ENCODE data around the gene RHOF. TPM values are rescaled to one million over a fixed set of nuclear protein-coding genes. Genes with fewer than 3 reads are reported as not detected.

The RHOF gene
- total RNA-seq, 1 experiment from 2014 or later = 116 TPM

- H3K27me3 ChIP-seq (ENCODE audit: insufficient read depth, low read length) = no peaks in the 10 kb centered on the region
- H3K36me3 ChIP-seq (ENCODE audit: control insufficient read depth in 1 of 2, insufficient read depth in 2 of 2, low read length in 2 of 2) = peaks cover 20 to 35% of the 10 kb centered on the region in 2 experiments; a peak in 3 of 4 replicates
- H2AFZ ChIP-seq (ENCODE audit: low read depth, low read length, poor library complexity, severe bottlenecking) = no peak overlapping the region
- H3K4me3 ChIP-seq (replicated peaks in 1 of 2; ENCODE audit: low read depth in 1 of 2, low read length in 2 of 2) = peak overlapping the region in 1 of 2 experiments; percentile 55; a peak in 1 of 4 replicates
- H3K9ac ChIP-seq (ENCODE audit: low read length) = 0 out of 2 replicates have a peak overlapping the region, but pooled peaks have one; percentile 51
- ATAC-seq (no peak), DNase-seq (ENCODE audit: low read depth, low spot score) (no peak)
- intact Hi-C loops (cut with micrococcal nuclease) = no loop called here
- H3K79me2 ChIP-seq (ENCODE audit: insufficient read depth, low read length) = peaks cover 86% of the 10 kb centered on the region
- peaks cover 10 to 35% of the 10 kb centered on the region in 2 experiments for H3K4me1 ChIP-seq (ENCODE audit: control insufficient read depth in 1 of 2, insufficient read depth in 2 of 2, low read length in 2 of 2)
- RAD21 ChIA-PET (ENCODE audit: low non-redundant PET in 1 of 2, low total read pairs in 2 of 2, uncharacterized antibody in 2 of 2, unreplicated experiment in 2 of 2) = interaction anchor here in 1 of 2 experiments (0.9 to 1.7 kb wide), 2 partner anchors 16 to 26 kb away, joined by 3 to 26 read pairs; no protein-coding TSS in a partner anchor
- no TSS peak for BruUV-seq (replicated peaks)
- H3K9me2 ChIP-seq (ENCODE audit: insufficient read depth) = no peaks in the 10 kb centered on the region
- H4K20me1 ChIP-seq (ENCODE audit: insufficient read depth) = no peaks in the 10 kb centered on the region
- CTCF ChIA-PET = interaction anchor here (0.6 to 3.3 kb wide), 5 partner anchors 9 to 495 kb away, joined by 3 to 149 read pairs (median 4); partner anchors contain the start of genes RHOF and SETD1B
- H3K9me3 ChIP-seq (ENCODE audit: control insufficient read depth in 1 of 2, insufficient read depth in 1 of 2, low read depth in 1 of 2, low read length in 2 of 2) = no peaks in the 10 kb centered on the region
- H3K4me2 ChIP-seq (ENCODE audit: low read length) = peak overlapping the region; percentile 76
- TF ChIP-seq ZBTB33 (IDR thresholded peaks at IDR 0.05; ENCODE audit: extremely low read depth, insufficient replicate concordance, low read length) (no peak), REST (IDR thresholded peaks at IDR 0.05; ENCODE audit: low read depth) (no peak), EZH2 (IDR thresholded peaks at IDR 0.05) (no peak), SRF (IDR thresholded peaks at IDR 0.05; ENCODE audit: low read depth) (no peak)
- POLR2A ChIA-PET = interaction anchor here (3.5 kb wide), 1 partner anchor 16 kb away, joined by 26 read pairs; the partner anchor contains the start of gene RHOF
- H3K27ac ChIP-seq (ENCODE audit: low read depth, low read length) = peak overlapping the region; percentile 53
These were observed 17.4 kb upstream of the RHOF start for GRCh38 chr12:121810833-121811433.

All from HCT116 (cell line).